Measurements from ENCODE around the gene ARHGAP19.

The ARHGAP19 gene

DNA sequence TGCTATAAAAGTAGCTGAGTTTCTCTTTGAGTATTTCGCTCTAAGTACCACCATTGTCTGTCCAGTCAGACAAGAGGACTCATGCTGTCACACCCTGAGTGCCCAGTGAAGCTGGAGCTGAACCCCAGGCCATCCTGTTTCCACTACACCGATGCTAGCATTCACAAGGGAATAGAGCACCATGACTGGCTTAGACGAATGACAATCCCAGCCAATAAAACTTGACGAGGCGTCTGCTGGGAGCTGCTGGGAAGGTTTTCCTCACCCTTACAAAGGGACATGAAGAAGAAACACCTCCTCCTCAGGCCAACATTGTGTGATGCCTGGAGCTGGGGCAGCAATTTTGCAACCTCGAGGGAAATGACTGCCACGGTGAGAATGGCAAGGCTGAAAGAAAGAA, 89.2 kb downstream of the ARHGAP19 start:
- TF ChIP-seq, protein P1, sequence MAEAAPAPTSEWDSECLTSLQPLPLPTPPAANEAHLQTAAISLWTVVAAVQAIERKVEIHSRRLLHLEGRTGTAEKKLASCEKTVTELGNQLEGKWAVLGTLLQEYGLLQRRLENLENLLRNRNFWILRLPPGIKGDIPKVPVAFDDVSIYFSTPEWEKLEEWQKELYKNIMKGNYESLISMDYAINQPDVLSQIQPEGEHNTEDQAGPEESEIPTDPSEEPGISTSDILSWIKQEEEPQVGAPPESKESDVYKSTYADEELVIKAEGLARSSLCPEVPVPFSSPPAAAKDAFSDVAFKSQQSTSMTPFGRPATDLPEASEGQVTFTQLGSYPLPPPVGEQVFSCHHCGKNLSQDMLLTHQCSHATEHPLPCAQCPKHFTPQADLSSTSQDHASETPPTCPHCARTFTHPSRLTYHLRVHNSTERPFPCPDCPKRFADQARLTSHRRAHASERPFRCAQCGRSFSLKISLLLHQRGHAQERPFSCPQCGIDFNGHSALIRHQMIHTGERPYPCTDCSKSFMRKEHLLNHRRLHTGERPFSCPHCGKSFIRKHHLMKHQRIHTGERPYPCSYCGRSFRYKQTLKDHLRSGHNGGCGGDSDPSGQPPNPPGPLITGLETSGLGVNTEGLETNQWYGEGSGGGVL (tag by site-specific recombination; IDR thresholded peaks at IDR 0.05), result no peak
- no peak overlapping the region for H3K27ac ChIP-seq (ENCODE audit: extremely low read depth, low read depth, low read length)
- CTCF ChIA-PET, result interaction anchor here (0.5 to 3.7 kb wide), 3 partner anchors 42 to 130 kb away, joined by 4 to 34 read pairs (median 4); no protein-coding TSS in a partner anchor
- H3K4me1 ChIP-seq (ENCODE audit: control insufficient read depth, insufficient read depth, low read length), result no peaks in the 10 kb centered on the region
- no peak overlapping the region for H3K4me3 ChIP-seq (ENCODE audit: low read depth, low read length)
- H3K9me3 ChIP-seq (ENCODE audit: control insufficient read depth, insufficient read depth, low read depth, low read length), result no peaks in the 10 kb centered on the region
- POLR2A ChIA-PET, result no interaction called here
- H3K36me3 ChIP-seq (ENCODE audit: control insufficient read depth in 2 of 2, insufficient read depth in 1 of 2, low read length in 2 of 2), result no peaks in the 10 kb centered on the region

DNA sequence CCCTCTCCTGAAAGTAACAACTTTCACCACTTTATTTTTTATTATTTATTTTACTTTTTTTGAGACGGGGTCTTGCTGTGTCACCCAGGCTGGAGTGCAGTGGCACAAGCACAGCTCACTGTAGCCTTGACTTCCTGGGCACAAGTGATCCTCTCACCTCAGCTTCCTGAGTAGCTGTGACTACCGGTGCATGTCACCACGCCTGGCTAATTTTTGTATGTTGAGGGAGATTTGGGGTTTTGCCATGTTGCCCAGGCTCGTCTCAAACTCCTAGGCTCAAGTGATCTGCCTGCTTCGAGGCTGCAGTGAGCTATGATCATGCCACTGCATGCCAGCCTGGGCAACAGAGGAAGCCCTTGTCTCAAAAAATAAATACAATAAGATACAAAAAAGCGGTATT, 91.8 kb downstream of the ARHGAP19 start:
- Histone ChIP-seq H3K4me3 (ENCODE audit: low read depth, low read length) (no peak overlapping the region), H3K36me3 (ENCODE audit: control insufficient read depth in 2 of 2, insufficient read depth in 1 of 2, low read length in 2 of 2) (no peaks in the 10 kb centered on the region), H3K27ac (ENCODE audit: extremely low read depth, low read depth, low read length) (no peak overlapping the region), H3K9me3 (ENCODE audit: control insufficient read depth, insufficient read depth, low read depth, low read length) (no peaks in the 10 kb centered on the region), H3K4me1 (ENCODE audit: control insufficient read depth, insufficient read depth, low read length) (peaks cover 3% of the 10 kb centered on the region)
- no peak for TF ChIP-seq ZNF16 (tag by site-specific recombination; IDR thresholded peaks at IDR 0.05; ENCODE audit: low read depth)
- TF ChIP-seq ZNF596 (tag by site-specific recombination; IDR thresholded peaks at IDR 0.05), result no peak
- no peak for TF ChIP-seq ZNF518A (tag by site-specific recombination; conservative IDR thresholded peaks at IDR 0.05; ENCODE audit: low read depth)
- no peak for TF ChIP-seq FEZF1 (tag by site-specific recombination; IDR thresholded peaks at IDR 0.05)
- TF ChIP-seq, protein P2, sequence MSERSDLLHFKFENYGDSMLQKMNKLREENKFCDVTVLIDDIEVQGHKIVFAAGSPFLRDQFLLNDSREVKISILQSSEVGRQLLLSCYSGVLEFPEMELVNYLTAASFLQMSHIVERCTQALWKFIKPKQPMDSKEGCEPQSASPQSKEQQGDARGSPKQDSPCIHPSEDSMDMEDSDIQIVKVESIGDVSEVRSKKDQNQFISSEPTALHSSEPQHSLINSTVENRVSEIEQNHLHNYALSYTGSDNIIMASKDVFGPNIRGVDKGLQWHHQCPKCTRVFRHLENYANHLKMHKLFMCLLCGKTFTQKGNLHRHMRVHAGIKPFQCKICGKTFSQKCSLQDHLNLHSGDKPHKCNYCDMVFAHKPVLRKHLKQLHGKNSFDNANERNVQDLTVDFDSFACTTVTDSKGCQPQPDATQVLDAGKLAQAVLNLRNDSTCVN (tag by site-specific recombination; optimal IDR thresholded peaks at IDR 0.05), result no peak
- TF ChIP-seq, protein P3, sequence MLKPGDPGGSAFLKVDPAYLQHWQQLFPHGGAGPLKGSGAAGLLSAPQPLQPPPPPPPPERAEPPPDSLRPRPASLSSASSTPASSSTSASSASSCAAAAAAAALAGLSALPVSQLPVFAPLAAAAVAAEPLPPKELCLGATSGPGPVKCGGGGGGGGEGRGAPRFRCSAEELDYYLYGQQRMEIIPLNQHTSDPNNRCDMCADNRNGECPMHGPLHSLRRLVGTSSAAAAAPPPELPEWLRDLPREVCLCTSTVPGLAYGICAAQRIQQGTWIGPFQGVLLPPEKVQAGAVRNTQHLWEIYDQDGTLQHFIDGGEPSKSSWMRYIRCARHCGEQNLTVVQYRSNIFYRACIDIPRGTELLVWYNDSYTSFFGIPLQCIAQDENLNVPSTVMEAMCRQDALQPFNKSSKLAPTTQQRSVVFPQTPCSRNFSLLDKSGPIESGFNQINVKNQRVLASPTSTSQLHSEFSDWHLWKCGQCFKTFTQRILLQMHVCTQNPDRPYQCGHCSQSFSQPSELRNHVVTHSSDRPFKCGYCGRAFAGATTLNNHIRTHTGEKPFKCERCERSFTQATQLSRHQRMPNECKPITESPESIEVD (tag by site-specific recombination; IDR thresholded peaks at IDR 0.05), result no peak
- TF ChIP-seq ZNF350 (tag by site-specific recombination; IDR thresholded peaks at IDR 0.05), result no peak
- ChIA-PET POLR2A (no interaction called here), CTCF (interaction anchor here (1.8 to 2.5 kb wide), 2 partner anchors 10 to 128 kb away, joined by 7 to 23 read pairs; no protein-coding TSS in a partner anchor)

GRCh38 chr10:97199152-97199551, 93.3 kb downstream of the ARHGAP19 start:
- POLR2A ChIA-PET, result no interaction called here
- TF ChIP-seq ZNF529 (tag by site-specific recombination; IDR thresholded peaks at IDR 0.05; ENCODE audit: insufficient replicate concordance) (no peak), ZNF132 (tag by site-specific recombination; IDR thresholded peaks at IDR 0.05; ENCODE audit: borderline replicate concordance) (no peak), KLF9 (tag by site-specific recombination; IDR thresholded peaks at IDR 0.05; ENCODE audit: low read depth) (no peak), ZNF48 (tag by site-specific recombination; IDR thresholded peaks at IDR 0.05) (no peak), ZNF488 (tag by site-specific recombination; IDR thresholded peaks at IDR 0.05) (no peak), ZNF26 (tag by site-specific recombination; IDR thresholded peaks at IDR 0.05) (no peak)
- TF ChIP-seq, protein P1 (tag by site-specific recombination; IDR thresholded peaks at IDR 0.05), result no peak

More at GRCh38 chr10:97199152-97199551, 93.3 kb downstream of the ARHGAP19 start:
- Histone ChIP-seq H3K4me3 (ENCODE audit: low read depth, low read length) (no peak overlapping the region), H3K27ac (ENCODE audit: extremely low read depth, low read depth, low read length) (no peak overlapping the region), H3K36me3 (ENCODE audit: control insufficient read depth in 2 of 2, insufficient read depth in 1 of 2, low read length in 2 of 2) (no peaks in the 10 kb centered on the region), H3K9me3 (ENCODE audit: control insufficient read depth, insufficient read depth, low read depth, low read length) (no peaks in the 10 kb centered on the region), H3K4me1 (ENCODE audit: control insufficient read depth, insufficient read depth, low read length) (peaks cover 3% of the 10 kb centered on the region)
- CTCF ChIA-PET, result interaction anchor here (0.8 to 10.9 kb wide), 4 partner anchors 10 to 162 kb away, joined by 4 to 170 read pairs (median 32); no protein-coding TSS in a partner anchor
